Stimulated activated CD4-positive, alpha-beta T cell treated with anti-CD3 and anti-CD28 coated beads, TNF-alpha, amount 100 ng/mL, for 1 hour (primary cell): Measurements from ENCODE around the gene TENT5C.

ENCODE experiments used
- DNase-seq, 3 donors: peaks; one replicate each; pipeline ENCODE4 v3.0.0-alpha.2; 2020; ENCODE audit warnings: low read depth in 3 of 3, low spot score in 1 of 3

Gene TENT5C

DNA sequence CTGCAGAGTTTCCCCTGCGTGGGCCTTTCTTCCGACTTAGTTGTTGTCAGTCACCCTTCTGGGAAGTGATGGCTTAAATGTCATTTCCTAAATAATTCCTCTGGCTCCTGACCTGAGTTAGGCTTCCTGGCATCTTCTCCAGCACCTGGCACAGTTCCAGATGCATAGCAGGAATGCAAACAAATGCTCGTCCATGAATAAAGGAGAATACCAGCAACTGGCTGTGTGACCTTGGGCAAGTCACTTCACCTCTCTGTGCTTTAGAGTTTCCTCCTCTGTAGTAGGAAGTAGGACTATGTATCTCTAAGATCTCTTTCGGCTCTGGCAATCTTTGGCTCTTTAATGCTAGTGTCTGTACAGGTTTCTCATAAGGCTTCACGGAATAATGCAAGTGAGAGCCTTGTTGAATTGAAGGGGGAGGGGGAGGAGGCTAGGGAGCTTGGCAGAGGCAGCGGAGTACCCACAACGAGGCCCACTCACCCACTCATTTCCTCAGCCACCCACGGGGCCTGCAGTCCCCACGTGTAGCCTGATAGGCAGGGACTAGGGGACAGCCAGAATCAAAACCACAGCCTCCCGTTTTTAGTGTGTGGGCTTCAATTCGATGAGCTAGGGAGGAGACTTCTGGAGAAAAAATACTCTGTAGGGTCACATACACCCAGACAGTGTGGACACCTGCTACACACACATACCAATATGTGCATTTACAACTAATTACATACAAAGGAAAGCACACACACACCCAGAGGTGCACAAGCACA is 48.1 kb downstream of the TENT5C start:
- DNase-seq, result no peak

GRCh38 chr1:117654493-117655219 is 48.8 kb downstream of the TENT5C start:
- DNase-seq, result no peak

GRCh38 chr1:117655220-117655577 is 49.4 kb downstream of the TENT5C start:
- DNase-seq, result no peak

DNA sequence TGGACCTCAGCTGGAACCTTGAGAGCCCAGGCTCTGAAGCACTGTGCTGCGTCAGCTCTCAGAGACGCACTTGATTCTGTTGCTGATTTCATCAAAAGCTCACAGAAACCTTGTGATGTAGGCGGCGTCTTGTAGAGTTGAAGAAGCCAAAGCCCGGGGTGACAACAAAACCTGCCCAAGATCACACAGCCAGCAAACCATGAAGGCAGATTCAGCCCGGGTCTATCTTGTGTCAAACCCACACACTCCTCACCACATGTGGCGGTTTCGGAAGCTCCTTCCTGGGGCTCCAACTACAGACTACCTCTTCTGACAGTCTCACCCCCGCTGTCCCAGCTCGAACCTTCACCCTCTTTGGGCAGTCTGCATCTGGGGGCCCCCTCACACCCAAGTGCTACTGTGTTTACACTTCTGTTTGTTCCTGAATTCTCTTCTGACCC is 50.4 kb downstream of the TENT5C start:
- peak in 2 of 3 donors; percentile 25 to 52 for DNase-seq

DNA sequence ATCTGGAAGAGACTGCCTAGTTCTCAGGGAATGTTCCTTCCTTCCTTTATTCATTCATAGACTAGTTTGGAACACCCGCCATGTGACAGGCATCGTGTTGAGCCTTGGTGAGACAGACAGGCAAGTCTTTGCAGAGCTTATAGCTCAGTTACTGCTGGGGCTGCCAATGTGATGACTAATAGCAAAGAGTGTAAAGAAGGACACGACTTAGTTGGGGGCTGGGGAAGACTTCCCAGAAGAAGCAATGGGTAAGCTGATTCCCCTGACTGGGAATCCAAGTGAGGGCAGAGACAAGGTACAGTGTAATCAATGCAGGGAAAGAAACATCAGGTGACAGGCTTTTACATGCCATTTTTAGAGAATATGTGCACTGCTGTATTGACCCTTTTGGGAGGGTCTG is 51.2 kb downstream of the TENT5C start:
- DNase-seq, result no peak

DNA sequence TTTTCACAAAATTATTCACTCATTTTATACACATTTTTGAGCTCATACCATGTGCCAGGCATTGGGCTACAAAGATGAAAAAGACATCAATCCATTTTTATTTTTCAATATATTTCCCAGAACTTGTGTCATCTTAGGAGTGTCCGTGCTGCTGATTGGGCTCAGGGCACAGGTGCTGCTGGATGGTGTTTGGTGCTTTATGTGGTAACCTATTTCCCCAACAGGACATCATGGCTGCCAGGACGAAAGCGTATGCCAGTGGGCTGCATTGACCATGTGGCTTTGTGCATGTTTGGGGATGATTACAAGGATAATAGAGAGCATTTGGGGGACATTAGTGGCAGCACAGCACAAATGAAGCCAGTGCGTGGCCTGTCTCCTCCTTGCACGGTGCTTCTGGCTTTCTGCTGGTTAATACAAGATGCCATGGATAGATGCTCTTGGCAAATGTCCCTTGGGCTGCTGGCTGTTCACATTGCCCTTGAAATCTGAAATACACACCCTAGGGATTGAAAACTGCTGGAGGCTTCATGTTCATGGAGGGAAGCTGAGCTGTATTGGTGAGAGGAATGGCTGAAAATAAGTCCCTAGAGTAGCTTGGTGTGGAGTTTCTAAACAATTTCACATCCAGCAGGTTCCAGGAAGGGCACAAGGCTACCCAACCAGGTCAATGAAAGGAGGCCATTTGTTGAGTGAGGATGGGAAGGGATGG is 52.3 kb downstream of the TENT5C start:
- no peak for DNase-seq

- peak in 2 of 3 donors; percentile 24 to 45 for DNase-seq
Measured at GRCh38 chr1:117658676-117659075, 52.8 kb downstream of the TENT5C start.

DNA sequence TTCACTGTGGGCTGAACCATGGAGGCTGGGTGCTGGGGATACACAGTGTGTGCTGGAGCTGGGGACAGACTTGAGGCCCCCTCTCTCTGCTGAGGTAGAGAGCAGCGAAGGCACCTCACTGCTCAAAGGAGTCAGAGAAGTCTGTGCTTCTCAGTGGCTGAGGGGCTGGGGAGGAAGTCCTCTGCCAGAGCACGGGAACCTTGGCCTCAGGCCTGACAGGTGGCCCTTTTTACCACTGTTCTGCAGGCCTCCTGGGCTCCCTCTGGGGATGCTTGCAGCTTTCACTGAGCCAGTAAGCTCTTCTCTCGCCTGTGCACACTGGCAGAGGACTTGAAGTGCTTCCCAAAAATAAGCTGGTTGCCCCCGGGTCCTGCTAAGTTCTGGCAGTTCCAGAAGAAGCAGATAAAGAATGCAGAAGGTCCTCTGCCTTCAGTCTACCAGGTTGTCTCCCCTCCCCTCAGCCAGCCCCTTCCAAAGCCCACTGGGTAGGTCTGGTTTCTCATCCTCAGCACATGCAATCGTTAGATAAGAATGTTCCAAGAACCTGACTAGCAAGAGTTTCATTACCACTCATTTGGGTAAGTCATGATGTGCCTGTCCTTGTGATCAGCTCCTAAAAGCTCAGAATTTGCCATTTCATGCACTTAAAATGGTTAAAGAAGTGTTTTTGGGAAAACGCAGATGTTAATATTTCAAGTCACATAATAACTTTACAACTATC is 53.9 kb downstream of the TENT5C start:
- DNase-seq, result no peak

- no peak for DNase-seq
Measured at GRCh38 chr1:117660271-117660965, 54.6 kb downstream of the TENT5C start.

DNA sequence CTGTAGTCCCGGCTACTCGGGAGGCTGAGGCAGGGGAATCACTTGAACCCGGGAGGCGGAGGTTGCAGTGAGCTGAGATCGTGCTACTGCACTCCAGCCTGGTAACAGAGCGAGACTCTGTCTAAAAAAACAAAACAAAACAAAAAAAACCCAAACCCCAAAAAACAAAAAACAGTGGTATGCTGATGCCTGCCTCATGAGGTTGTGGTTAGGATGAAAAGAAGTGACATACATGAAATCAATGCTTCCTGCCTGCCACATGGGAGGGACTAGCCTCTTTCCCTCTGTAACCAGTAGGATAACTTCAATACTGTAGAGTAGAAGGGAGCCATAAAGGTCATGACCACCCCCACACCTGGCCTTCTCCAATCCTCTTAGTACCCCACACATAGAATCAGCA is 55.2 kb downstream of the TENT5C start:
- no peak for DNase-seq

- DNase-seq, result no peak
Measured at GRCh38 chr1:117662667-117663066, 56.8 kb downstream of the TENT5C start.

DNA sequence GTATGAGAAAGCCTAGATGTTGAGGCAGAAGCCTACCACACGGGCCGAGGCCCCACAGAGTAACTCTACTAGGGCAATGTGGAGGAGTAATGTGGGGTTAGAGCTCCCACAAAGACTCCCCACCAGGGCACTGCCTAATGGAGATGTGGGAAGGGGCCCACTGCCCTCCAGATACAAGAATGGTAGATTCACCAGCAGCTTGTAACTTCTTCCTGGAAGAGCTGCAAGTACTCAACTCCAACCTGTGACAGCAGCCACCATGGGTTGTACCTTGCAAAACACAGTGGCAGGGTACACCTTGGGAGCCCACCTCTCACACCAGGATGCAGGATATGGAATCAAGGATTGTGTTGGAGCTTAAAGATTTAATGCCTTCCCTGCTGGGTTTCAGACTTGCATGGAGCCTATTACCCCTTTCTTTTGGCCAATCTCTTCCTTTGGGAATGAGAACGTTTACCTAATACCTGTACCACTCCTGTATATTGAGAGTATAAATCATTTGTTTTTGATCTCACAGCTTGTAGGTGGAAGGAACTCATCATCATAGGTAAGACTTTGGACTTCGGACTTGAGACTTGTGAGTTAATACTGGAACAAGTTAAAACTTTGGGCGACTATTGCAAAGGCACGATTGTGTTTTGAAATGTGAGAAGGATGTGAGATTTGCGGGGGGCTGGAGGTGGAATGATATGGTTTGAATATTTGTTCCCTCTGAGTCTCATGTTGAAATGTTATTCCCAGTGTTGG is 57.5 kb downstream of the TENT5C start:
- DNase-seq, result no peak

DNA sequence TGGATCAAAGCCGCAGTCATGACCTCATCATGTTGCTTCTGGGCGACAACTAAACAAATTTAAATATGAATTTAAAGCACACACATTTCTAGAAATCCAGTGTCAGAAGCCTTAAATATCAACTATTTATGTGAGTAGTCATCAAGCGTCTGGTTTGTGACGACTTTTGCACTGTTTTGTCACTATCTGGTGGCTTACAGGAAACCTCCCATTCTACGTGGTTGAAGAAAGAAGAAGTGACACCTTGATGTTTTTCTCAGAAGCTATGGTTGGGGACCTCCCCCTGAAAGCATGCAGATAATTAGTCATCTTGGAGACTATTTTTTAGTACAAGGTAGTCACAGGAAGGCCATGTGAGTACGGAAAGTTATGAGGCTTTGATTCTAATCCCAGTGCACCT is 58.5 kb downstream of the TENT5C start:
- peak in 2 of 3 donors; percentile 24 to 28 for DNase-seq

GRCh38 chr1:117665556-117666270 is 59.9 kb downstream of the TENT5C start:
- DNase-seq, result no peak

- no peak for DNase-seq
Measured at GRCh38 chr1:117669572-117669971, 63.7 kb downstream of the TENT5C start.

- no peak for DNase-seq
Measured at GRCh38 chr1:117670976-117671780, 65.3 kb downstream of the TENT5C start.

- DNase-seq, result no peak
Measured at GRCh38 chr1:117671781-117672501, 66.1 kb downstream of the TENT5C start.

DNA sequence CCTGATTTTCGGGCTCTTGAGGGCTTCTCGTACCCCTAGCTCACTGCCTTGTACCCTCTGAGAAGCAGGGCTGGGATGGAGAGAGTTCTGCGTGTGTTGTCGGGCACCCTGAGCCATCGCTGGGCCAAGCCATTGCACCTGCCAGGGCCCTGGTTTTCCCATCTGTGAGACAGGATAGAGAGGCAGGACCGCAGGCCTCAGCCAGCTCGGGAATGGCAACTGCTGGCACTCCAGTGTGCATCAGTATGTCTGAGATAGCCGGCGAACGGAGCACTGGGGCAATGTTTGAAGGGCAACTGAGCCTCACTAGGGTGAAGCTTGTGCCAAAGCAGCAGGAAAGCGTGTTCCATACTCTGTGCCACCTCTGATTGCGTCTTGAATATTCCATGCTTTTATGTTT is 66.9 kb downstream of the TENT5C start:
- no peak for DNase-seq
